Retinal pigment epithelial cell (primary cell): ENCODE results near the gene RAB4B.

Experiments used
- DNase-seq: peaks from one replicate; pipeline ENCODE4 v3.0.0-alpha.2; 2010; ENCODE audit warnings: low read depth
- H3K4me3 ChIP-seq: 2 replicates; pipeline ENCODE4 v1.5.1; 2011; ENCODE audit warnings: mild to moderate bottlenecking, low read length, control low read depth, moderate library complexity
- TF ChIP-seq, protein P1 (sequence below): conservative IDR thresholded peaks from 2 replicates; pipeline ENCODE4 v1.5.1; 2011; ENCODE audit warnings: low read depth, low read length, control low read depth, inconsistent platforms

The RAB4B gene

DNA sequence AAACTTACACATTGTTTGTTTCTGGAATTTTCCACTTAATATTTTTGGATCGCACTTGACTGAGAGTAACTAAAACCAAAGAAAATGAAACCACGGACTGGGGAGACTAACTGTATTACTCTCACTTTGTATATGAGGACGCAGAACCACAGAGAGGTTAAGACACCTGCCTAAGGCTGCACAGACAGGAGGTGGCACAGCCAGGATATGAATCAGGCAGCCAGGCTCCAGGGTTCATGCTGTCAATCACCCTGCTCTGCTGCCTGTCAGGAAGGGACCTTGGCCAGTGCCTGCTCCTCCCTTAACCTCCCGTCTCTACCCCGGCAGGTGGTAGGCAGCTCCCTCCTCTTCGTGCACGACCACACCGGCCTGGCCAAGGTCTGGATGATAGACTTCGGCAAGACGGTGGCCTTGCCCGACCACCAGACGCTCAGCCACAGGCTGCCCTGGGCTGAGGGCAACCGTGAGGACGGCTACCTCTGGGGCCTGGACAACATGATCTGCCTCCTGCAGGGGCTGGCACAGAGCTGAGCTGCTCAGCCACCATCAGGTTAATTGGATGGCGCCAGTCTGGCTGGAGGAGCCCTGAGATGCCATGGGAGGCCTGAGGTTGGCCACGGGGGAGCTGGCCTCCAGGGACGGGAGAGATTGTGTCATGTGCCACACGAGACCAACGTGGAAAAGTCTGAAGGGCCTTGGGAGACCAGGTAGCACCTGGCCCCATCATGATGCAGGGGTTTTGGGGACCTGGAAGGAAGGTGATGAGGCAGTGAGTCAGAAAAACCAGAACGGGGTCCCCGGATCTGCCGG is 38.8 kb upstream of the RAB4B start:
- H3K4me3 ChIP-seq = no peak overlapping the region
- TF ChIP-seq, protein P1, sequence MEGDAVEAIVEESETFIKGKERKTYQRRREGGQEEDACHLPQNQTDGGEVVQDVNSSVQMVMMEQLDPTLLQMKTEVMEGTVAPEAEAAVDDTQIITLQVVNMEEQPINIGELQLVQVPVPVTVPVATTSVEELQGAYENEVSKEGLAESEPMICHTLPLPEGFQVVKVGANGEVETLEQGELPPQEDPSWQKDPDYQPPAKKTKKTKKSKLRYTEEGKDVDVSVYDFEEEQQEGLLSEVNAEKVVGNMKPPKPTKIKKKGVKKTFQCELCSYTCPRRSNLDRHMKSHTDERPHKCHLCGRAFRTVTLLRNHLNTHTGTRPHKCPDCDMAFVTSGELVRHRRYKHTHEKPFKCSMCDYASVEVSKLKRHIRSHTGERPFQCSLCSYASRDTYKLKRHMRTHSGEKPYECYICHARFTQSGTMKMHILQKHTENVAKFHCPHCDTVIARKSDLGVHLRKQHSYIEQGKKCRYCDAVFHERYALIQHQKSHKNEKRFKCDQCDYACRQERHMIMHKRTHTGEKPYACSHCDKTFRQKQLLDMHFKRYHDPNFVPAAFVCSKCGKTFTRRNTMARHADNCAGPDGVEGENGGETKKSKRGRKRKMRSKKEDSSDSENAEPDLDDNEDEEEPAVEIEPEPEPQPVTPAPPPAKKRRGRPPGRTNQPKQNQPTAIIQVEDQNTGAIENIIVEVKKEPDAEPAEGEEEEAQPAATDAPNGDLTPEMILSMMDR = no peak
- DNase-seq = no peak

DNA sequence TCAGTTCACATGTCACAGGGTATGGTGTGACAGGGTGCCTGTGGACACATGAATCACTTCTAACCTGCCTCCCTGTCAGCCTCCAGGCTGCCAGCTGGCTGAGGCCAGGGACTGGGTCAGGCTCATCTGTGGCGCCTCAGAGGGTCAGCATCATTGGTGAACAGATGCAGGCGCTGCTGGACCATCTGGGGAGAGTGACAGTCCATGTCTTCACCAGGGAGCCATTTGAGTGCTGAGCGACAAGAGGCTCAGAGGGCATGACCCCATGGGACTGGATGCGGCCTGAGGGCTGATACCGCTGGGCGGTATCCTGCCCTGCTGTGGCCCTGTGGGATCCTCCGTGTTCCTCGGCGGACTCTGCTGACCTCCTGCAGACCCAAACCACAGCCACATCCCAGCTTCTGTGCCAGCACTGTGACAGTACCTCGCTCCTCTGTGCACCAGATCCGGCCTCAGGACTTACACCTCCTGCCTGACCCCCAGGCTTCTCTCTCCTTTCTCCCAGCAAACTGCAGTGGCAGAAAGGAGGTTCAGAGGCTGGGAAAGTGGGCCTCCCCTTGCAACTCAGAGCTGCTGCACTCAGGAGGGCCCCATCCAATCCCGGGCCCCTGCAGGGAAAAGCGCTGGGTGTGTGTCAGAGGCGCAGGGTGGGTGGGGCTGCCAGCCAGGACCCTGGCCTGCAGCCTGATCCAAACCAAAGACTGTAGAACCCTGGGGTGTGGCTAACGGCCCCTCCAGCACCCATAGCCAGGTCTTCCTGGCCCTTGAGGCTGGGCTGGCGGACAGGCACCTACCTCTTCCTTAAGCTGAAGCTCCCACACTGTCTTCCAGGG is 38.0 kb upstream of the RAB4B start:
- TF ChIP-seq, protein P1 = no peak
- H3K4me3 ChIP-seq = no peak overlapping the region
- no peak for DNase-seq

- no peak for DNase-seq
- TF ChIP-seq, protein P1 = no peak
- no peak overlapping the region for H3K4me3 ChIP-seq
Measured at GRCh38 chr19:40740747-40741146, 37.3 kb upstream of the RAB4B start.

DNA sequence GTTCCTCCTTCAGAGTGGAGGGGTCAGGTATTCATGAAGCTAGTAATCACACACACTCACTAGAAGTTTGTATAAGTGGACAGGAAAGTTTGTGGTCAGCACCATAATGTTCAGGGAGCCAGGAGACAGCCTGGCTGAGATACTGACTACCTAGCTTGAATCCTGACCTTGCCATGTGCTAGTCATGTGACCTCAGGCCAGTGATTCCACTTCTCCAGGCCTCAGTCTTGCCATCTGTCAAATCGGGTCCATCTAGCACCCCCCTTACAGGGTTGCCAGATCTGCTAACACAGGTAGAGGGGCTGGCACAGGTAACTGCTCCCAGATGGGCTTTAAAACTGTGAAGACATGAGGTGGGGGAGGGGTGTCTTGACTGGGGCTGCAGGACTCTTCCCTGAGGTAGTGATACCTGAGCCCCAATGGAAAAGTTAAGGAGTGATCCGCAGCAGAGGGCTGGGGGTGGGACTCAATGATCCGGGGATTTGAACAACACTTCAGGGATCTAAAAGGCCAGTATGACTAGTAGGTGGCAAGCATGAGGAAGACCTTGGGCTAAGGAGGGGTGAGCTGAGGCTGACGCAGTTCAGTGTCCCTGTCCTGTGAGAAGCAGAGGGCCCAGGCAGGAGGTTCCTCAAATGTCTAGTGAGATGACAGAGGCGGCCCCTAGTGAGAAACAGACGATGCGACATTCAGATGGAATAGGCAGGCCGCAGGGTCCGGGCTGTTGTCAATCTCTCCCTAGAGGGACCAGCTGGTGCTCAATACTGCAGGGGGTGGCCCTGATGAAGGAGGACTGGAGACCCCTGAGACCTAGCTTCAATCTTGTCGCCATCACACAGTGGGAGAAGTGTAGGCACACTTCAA is 36.3 kb upstream of the RAB4B start:
- no peak overlapping the region for H3K4me3 ChIP-seq
- TF ChIP-seq, protein P1 = no peak
- DNase-seq = no peak

- no peak overlapping the region for H3K4me3 ChIP-seq
- TF ChIP-seq, protein P1 = no peak
- no peak for DNase-seq
Measured at GRCh38 chr19:40742477-40742876, 35.6 kb upstream of the RAB4B start.

- DNase-seq = no peak
- TF ChIP-seq, protein P1 = no peak
Measured at GRCh38 chr19:40742886-40743285, 35.2 kb upstream of the RAB4B start.

More at GRCh38 chr19:40742886-40743285, 35.2 kb upstream of the RAB4B start:
- H3K4me3 ChIP-seq = no peak overlapping the region
